HPDE6-E6E7 (cell line): ENCODE results near the gene SDF4.

Source experiments
- DNase-seq: peaks from one replicate; pipeline ENCODE4 v3.0.0; 2011; ENCODE audit warnings: missing footprints; ENCODE audit errors: extremely low spot score

The SDF4 gene

GRCh38 chr1:1228187-1228586 is 3.6 kb downstream of the SDF4 start:
- no peak for DNase-seq

- DNase-seq: no peak
Measured at GRCh38 chr1:1227386-1227785, 4.4 kb downstream of the SDF4 start.

- no peak for DNase-seq
Measured at GRCh38 chr1:1226566-1227362, 5.0 kb downstream of the SDF4 start.

- no peak for DNase-seq
Measured at GRCh38 chr1:1225913-1226312, 5.9 kb downstream of the SDF4 start.

GRCh38 chr1:1225238-1225845 is 6.5 kb downstream of the SDF4 start:
- no peak for DNase-seq

GRCh38 chr1:1223891-1224290 is 7.9 kb downstream of the SDF4 start:
- DNase-seq: no peak

- no peak for DNase-seq
Measured at GRCh38 chr1:1223321-1223720, 8.5 kb downstream of the SDF4 start.

GRCh38 chr1:1222575-1223225 is 9.1 kb downstream of the SDF4 start:
- DNase-seq: no peak

- no peak for DNase-seq
Measured at GRCh38 chr1:1221887-1222574, 9.8 kb downstream of the SDF4 start.

- DNase-seq: no peak
Measured at GRCh38 chr1:1220197-1220596, 11.6 kb downstream of the SDF4 start.

GRCh38 chr1:1219341-1219740 is 12.5 kb downstream of the SDF4 start:
- no peak for DNase-seq

GRCh38 chr1:1218524-1219200 is 13.1 kb downstream of the SDF4 start:
- no peak for DNase-seq

- peak; percentile 88 for DNase-seq
Measured at GRCh38 chr1:1217621-1218523, 13.9 kb downstream of the SDF4 start.

GRCh38 chr1:1216770-1217620 is 14.8 kb downstream of the SDF4 start:
- no peak for DNase-seq

- DNase-seq: no peak
Measured at GRCh38 chr1:1215881-1216605, 15.8 kb downstream of the SDF4 start.

GRCh38 chr1:1215080-1215676 is 16.6 kb downstream of the SDF4 start:
- no peak for DNase-seq

- no peak for DNase-seq
Measured at GRCh38 chr1:1213345-1214265, 18.2 kb downstream of the SDF4 start, which contains the start of gene TNFRSF4. Gene TNFRSF4 (minus strand): TSS chr1:1214153. CDS start chr1:1214127, 26 bp downstream.
